DND-41 (cell line): Measurements from ENCODE around the gene CC2D1B.

ENCODE experiments used
- CTCF ChIP-seq: IDR thresholded peaks from 2 replicates; pipeline ENCODE4 v1.5.1; 2012; ENCODE audit warnings: borderline replicate concordance, low read length, moderate library complexity, mild to moderate bottlenecking; ENCODE audit not compliant: poor library complexity, severe bottlenecking; ENCODE audit errors: extremely low read depth
- EZH2 ChIP-seq: IDR thresholded peaks from 3 replicates; pipeline ENCODE4 v1.6.1; 2012; ENCODE audit warnings: borderline replicate concordance, low read depth, mild to moderate bottlenecking, moderate library complexity, low read length, inconsistent platforms; ENCODE audit not compliant: severe bottlenecking

- no peak for TF ChIP-seq CTCF
- no peak for TF ChIP-seq EZH2
Observed at GRCh38 chr1:52332411-52332810, 33.6 kb downstream of the CC2D1B start.
